ENCODE results near the gene PLA2G2D.

Gene PLA2G2D

DNA sequence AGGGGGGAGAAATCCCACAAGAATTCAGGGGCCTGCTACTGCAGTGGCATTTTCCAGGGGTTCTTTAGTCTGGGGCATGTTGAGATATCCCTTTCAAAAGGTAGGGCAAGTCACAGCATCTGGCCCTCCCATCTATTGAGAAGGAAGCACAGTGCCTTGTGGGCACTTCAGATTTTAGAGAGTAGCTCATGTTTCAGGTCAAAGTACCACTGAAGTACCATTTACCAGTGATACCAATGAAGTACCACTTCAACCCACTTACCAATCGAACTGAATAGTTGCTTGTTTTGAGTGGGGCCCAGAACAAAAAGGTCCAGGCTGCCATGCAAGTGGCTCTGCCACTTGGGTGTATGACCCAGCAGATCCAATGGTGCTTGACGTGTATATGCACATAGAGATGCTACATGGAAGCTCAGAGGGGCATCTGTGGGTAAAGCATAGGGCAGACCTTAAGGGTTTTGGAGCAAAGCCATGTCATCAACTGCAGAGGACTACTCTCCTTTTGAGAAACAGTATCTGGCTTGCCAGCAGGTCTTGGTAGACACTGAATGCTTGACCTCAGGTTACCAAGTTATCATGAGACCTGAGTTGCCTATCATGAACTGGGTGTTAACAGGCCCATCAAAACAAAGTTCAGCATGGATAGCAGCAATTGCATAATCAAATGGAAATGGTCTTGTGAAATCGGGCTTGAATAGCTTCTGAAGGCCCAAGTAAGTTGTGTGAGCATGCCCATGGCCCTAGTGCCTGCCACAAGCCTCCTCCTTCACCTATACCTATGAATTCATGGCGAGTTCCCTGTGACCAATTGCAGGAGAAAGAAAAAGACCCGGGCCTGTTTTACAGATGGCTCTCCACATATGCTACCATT, 23.5 kb downstream of the PLA2G2D start:
- CTCF ChIA-PET, result no interaction called here
- peaks cover 28% of the 10 kb centered on the region for H3K27me3 Mint-ChIP-seq
- no peaks in the 10 kb centered on the region for H3K9me3 Mint-ChIP-seq
- no peak for DNase-seq
- no peaks in the 10 kb centered on the region for H3K36me3 Mint-ChIP-seq
- H3K4me3 Mint-ChIP-seq, result no peak overlapping the region
- H3K27ac Mint-ChIP-seq, result no peak overlapping the region
- no peaks in the 10 kb centered on the region for H3K4me1 Mint-ChIP-seq

DNA sequence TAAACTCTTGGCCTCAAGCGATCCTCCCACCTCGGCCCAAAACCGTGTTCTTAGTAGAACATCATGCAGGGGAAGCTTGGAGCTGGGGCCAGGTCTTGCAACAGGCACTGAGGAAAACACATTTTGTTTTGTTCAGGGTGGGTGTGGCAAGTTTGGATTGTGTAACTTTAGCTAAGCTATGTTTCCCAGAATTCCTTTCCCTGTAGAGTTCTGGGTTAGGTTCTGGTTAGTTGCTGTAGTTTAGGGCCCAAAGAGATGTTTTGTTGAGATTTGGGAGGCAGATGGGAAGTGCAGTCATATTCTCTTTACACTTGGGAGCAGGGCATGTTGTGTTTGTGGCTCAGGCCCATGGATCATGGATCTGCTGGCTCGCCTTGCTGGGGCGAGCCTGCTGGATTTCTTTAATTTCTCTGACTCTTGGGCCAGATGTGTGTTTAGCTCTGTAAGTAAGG, 25.4 kb downstream of the PLA2G2D start:
- Mint-ChIP-seq H3K4me1 (no peaks in the 10 kb centered on the region), H3K36me3 (no peaks in the 10 kb centered on the region), H3K4me3 (no peak overlapping the region), H3K9me3 (no peaks in the 10 kb centered on the region), H3K27me3 (peaks cover 35% of the 10 kb centered on the region), H3K27ac (no peak overlapping the region)
- CTCF ChIA-PET, result no interaction called here
- no peak for DNase-seq

DNA sequence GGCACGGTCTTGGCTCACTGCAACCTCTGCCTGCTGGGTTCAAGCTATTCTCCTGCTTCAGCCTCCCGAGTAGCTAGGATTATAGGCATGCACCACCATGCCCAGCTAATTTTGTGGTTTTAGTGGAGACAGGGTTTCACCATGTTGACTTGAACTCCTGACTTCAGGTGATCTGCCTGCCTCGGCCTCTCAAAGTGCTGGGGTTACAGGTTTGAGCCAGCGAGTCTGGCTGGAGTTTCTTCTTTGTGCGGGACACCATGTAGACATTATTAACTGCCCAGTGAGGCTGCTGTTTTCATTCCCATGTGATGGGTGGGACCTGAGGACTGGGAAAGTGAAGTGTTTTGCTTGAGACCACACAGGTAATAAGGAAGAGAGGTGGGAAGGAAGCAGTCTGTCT, 26.0 kb downstream of the PLA2G2D start:
- DNase-seq, result no peak
- Mint-ChIP-seq H3K36me3 (no peaks in the 10 kb centered on the region), H3K9me3 (no peaks in the 10 kb centered on the region), H3K27me3 (peaks cover 35% of the 10 kb centered on the region), H3K4me3 (no peak overlapping the region), H3K4me1 (no peaks in the 10 kb centered on the region), H3K27ac (no peak overlapping the region)
- CTCF ChIA-PET, result no interaction called here

DNA sequence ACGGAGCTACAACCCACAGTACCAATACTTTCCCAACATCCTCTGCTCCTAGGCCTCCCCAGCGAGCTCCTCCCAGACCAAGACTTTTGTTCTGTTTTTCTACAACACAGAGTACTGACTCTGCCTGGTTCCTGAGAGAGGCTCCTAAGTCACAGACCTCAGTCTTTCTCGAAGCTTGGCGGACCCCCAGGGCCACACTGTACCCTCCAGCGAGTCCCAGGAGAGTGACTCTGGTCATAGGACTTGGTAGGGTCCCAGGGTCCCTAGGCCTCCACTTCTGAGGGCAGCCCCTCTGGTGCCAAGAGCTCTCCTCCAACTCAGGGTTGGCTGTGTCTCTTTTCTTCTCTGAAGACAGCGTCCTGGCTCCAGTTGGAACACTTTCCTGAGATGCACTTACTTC, 28.7 kb downstream of the PLA2G2D start:
- no peaks in the 10 kb centered on the region for H3K9me3 Mint-ChIP-seq

DNA sequence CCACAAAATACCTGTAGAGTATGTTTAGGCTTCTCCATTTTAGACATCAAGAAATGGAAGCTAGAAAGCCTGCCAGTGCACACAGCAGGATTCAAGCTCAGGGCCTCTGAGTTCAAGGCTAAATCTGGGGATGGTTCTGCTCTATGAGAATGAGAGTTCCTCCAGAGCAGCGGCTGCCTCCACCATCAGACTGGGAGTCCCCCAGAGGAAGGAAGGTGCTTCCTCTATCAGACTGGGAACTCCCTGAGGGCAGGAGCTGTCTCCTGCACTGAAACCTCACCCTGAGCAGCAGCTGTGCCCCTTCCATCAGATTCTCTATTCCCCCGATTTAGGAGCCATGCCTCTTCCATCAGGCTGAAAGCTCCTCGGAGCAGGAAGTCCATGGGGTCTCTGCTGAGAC, 29.2 kb downstream of the PLA2G2D start:
- no peaks in the 10 kb centered on the region for H3K4me1 Mint-ChIP-seq
- no peaks in the 10 kb centered on the region for H3K36me3 Mint-ChIP-seq
- H3K9me3 Mint-ChIP-seq, result no peaks in the 10 kb centered on the region
- CTCF ChIA-PET, result interaction anchor here (1.0 kb wide), 1 partner anchor 62 kb away, joined by 4 read pairs; no protein-coding TSS in a partner anchor
- peaks cover 35% of the 10 kb centered on the region for H3K27me3 Mint-ChIP-seq
- no peak overlapping the region for H3K27ac Mint-ChIP-seq
- H3K4me3 Mint-ChIP-seq, result no peak overlapping the region
- no peak for DNase-seq

More for the DNA sequence above, 28.7 kb downstream of the PLA2G2D start:
- CTCF ChIA-PET, result interaction anchor here (1.0 kb wide), 1 partner anchor 61 kb away, joined by 4 read pairs; no protein-coding TSS in a partner anchor
- peaks cover 35% of the 10 kb centered on the region for H3K27me3 Mint-ChIP-seq
- no peak for DNase-seq
- H3K36me3 Mint-ChIP-seq, result no peaks in the 10 kb centered on the region
- no peak overlapping the region for H3K4me3 Mint-ChIP-seq
- H3K27ac Mint-ChIP-seq, result no peak overlapping the region
- no peaks in the 10 kb centered on the region for H3K4me1 Mint-ChIP-seq

DNA sequence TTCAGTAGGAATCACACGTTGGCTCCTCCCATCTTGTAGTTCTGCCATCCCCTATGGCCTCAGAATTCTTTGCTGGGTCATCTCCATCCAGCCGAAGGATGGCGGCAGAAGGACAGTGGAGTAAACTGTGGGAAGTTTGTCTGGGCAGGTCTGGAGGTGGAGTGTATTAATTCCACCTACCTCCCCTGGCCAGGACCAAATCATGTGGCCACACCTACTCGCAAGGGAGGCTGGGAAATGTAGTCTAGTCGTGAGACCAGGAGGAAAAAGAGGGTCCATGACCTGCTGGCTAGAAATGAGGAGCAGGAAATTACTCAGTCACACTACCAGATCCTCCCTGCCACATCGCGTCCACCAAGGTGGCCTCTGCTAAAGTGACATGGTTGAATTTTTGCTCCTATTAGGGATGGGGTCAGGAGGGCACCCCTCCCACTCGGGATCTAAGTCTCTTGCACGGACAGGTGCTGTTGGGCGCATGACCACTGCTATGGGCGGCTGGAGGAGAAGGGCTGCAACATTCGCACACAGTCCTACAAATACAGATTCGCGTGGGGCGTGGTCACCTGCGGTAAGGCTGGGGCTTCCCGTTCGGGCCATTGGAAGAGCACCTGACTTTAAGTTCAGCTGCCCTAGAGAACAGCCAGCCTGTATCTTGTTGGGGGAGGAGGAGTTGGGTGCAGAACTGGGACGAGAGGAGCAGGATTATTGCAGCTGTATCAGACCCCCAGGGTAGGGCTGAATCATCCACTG, 29.8 kb downstream of the PLA2G2D start:
- Mint-ChIP-seq H3K9me3 (no peaks in the 10 kb centered on the region), H3K27me3 (peaks cover 34% of the 10 kb centered on the region), H3K36me3 (no peaks in the 10 kb centered on the region), H3K4me1 (no peaks in the 10 kb centered on the region), H3K4me3 (no peak overlapping the region), H3K27ac (no peak overlapping the region)
- DNase-seq, result no peak
- CTCF ChIA-PET, result no interaction called here

DNA sequence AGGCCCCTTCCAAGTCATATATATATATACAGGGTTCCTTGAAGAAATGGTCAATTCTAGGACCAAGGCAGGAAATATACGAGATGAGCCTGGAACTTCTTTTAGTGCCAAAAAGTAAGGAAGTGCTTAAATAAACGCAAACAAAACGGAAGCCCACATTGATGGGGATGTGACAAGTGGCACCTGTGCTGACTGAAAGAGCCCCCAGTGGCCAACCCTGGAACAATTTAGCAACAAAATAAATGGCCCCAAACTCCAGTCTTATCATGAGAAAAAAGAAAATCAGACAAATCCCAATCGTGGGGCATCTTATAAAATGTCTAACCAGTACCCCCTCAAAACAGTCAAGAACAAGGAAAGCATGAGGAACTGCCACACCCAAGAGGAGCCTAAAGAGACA, 31.7 kb downstream of the PLA2G2D start:
- H3K27me3 Mint-ChIP-seq, result peaks cover 25% of the 10 kb centered on the region
- no peak for DNase-seq
- CTCF ChIA-PET, result no interaction called here
- H3K4me1 Mint-ChIP-seq, result no peaks in the 10 kb centered on the region
- H3K36me3 Mint-ChIP-seq, result no peaks in the 10 kb centered on the region
- no peak overlapping the region for H3K4me3 Mint-ChIP-seq
- H3K27ac Mint-ChIP-seq, result no peak overlapping the region
- no peaks in the 10 kb centered on the region for H3K9me3 Mint-ChIP-seq

DNA sequence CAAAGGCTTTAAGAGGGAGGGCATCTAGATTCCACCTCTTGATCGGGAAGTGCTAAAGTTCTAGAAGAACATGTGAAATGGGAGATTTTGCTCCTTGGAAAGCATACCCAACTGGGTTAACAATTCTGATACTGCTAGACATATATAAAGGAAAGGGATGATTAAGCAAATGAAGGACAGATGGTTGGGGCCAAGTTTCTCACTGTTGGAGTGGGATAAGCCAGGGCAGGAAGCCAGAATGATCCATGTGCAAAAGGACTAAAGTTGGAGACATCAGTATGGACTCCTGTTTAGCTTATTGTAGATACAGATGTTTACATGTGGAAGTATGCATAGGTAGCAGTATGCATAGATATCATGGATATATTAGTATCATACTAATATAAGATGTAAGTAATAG, 32.5 kb downstream of the PLA2G2D start:
- Mint-ChIP-seq H3K4me1 (no peaks in the 10 kb centered on the region), H3K27me3 (peaks cover 22% of the 10 kb centered on the region), H3K36me3 (no peaks in the 10 kb centered on the region), H3K4me3 (no peak overlapping the region), H3K9me3 (no peaks in the 10 kb centered on the region), H3K27ac (peak overlapping the region; percentile 25)
- CTCF ChIA-PET, result no interaction called here
- no peak for DNase-seq

DNA sequence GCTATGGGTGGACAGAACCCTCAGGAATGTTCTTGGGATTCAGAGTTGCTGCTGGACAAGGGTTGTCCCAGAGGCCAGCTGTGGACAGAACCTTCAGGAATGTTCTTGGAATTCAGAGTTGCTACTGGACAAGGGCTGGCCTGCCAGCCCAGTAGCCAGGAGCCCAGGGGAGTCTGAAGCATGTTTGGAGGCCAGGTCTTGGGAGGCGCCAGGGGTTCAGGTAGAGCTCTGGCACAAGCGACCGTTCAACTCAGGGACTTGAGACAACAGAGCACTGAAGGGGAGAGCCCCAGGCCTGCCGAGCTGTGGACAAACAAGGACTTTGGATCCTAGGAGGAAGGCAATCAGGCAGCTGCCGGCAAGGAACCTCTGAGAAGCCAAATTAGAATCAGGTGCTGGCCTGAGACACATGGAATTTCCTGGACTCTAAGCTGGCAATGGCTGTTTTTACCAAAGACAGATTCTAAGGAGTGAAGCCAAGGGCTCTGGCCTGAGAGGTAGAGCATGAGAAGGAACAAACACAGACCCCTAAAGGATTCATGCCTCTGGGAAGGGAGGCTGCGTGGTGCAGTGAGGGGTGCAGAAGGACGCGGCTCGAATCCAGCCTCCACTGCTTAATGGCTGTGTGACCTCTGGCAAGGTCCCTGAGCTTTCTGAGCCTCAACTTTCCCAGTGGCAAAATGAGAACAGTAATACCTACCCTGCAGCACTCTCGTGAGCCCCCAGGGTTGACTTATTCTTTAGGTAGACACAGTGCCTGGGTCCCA, 36.0 kb downstream of the PLA2G2D start:
- no peaks in the 10 kb centered on the region for H3K36me3 Mint-ChIP-seq
- H3K4me3 Mint-ChIP-seq, result no peak overlapping the region
- H3K4me1 Mint-ChIP-seq, result peaks cover 12% of the 10 kb centered on the region
- peaks cover 41% of the 10 kb centered on the region for H3K27me3 Mint-ChIP-seq
- H3K27ac Mint-ChIP-seq, result no peak overlapping the region
- no peak for DNase-seq
- H3K9me3 Mint-ChIP-seq, result no peaks in the 10 kb centered on the region
- CTCF ChIA-PET, result no interaction called here

DNA sequence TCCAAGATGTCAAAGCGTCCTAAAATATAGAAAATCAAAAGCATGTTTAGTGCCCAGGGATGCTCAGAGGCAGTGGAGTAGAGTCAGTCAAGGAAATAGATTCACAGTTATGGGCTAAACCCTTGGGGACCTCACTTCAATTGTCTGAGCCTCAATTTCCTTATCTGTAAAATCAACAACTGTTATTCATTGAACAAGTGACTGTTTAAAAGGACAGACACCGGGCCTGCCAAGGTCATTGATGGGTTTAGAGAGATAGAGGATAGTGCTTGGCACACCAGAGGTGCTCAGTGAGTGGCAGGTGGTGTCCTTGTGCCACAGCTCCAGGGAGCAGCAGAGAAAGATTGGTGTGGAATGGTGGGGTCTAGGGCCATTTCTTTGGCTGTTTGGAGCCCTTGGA, 36.6 kb downstream of the PLA2G2D start:
- H3K4me3 Mint-ChIP-seq, result no peak overlapping the region
- H3K4me1 Mint-ChIP-seq, result peaks cover 12% of the 10 kb centered on the region
- no peaks in the 10 kb centered on the region for H3K36me3 Mint-ChIP-seq
- H3K27ac Mint-ChIP-seq, result no peak overlapping the region
- DNase-seq, result no peak
- H3K27me3 Mint-ChIP-seq, result peaks cover 47% of the 10 kb centered on the region
- no peaks in the 10 kb centered on the region for H3K9me3 Mint-ChIP-seq
- CTCF ChIA-PET, result no interaction called here

DNA sequence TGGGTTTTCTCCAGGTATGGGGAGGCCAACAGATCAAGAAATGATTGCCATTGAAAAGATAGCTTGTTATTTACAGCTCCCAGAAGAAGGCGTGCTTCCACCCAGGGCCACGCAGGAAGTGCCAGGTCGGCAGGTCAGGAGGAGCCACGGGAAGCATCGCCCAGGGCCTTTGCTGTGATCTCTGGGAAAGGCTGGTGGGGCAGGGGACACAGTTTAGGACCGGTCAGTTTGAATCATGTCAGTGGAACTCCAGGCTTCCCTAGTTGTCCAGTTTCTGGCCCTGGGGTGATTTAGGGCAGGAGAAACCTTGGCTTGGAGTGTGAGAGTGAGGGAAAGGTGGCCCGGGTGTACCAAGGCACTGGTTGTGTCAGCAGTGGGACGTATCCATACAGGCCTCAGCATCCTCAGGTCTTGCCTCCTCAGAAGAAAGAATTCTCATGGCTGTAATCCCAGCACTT, 38.0 kb downstream of the PLA2G2D start:
- CTCF ChIA-PET, result no interaction called here
- Mint-ChIP-seq H3K27ac (no peak overlapping the region), H3K4me3 (no peak overlapping the region), H3K4me1 (peaks cover 12% of the 10 kb centered on the region), H3K36me3 (no peaks in the 10 kb centered on the region), H3K9me3 (no peaks in the 10 kb centered on the region), H3K27me3 (peaks cover 61% of the 10 kb centered on the region)
- no peak for DNase-seq

DNA sequence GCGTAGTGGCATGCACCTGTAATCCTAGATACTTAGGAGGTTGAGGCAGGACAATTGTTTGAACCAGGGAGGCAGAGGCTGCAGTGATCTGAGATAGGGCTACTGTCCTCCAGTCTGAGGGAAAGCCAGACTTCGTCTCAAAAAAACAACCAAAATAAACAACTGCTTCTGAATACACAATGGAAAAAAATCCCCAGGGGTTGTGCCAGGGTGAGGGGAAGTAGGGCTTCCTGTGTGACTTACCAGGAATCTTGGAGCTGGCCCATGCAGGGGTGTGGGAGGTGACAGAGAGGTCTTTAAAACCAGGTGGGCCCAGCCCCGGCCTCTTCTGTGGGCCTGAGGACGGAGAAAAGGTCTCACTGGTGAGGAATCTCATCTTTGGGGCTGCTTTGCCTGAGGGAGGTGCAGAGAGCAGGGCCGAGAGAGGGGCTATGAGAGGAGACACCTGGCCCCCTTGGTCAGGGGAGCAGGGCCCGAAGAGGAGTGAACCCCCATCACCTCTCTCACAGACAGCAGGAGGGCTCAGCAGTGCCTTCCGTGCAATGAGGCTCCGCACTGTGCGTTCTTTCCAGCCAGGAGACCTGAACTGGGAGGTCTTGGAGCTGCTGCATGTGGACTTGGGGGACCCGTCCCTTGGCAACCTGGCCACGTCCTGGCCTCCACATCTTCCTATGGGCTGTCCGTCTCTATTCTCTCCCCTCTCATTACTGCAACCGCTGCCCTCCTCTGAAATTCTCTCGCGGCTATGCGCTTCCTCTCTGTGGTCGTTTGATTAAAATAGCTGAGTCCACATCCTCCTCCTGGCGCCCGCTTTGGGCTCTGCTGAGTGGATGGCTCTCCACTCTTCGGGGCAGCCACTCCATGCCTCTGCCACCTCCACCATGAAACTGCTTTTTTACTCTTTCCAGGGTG, 38.6 kb downstream of the PLA2G2D start:
- Mint-ChIP-seq H3K27ac (no peak overlapping the region), H3K4me1 (peaks cover 12% of the 10 kb centered on the region), H3K4me3 (no peak overlapping the region), H3K36me3 (no peaks in the 10 kb centered on the region), H3K27me3 (peaks cover 62% of the 10 kb centered on the region), H3K9me3 (no peaks in the 10 kb centered on the region)
- CTCF ChIA-PET, result no interaction called here
- peak; percentile 35 for DNase-seq

DNA sequence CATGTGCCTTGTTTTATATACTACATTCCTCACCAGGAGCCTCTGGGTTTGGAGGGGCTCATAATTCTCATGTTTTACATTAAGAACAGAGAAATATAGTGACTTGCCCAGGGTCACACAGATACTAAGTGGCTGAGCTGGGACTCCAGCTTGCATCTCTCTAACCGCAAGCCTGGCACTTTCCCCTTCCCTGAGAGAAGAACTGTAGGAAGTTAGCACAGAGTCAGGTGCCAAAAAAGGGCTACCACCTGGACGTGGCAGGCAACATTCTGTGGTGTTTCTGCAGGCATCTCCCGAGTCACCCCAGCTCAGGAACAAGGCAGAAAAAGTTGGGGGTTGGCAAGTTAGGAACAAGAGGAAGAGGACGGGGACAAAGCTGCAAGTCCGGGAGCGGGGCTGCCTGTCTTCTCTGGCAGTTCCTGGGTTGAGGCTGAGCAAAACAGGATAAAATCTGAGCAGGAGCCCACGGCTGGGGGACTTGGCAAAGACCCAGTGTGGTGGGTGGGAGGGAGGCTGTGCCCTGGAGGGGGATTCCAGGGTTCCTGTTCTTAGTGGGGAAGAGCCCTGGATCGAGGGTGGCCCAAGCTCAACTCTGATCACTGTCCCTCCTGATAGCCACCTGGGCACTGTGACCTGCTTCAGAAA, 39.6 kb downstream of the PLA2G2D start:
- Mint-ChIP-seq H3K27ac (no peak overlapping the region), H3K9me3 (no peaks in the 10 kb centered on the region), H3K27me3 (peaks cover 62% of the 10 kb centered on the region), H3K4me1 (peaks cover 12% of the 10 kb centered on the region), H3K4me3 (no peak overlapping the region), H3K36me3 (no peaks in the 10 kb centered on the region)
- CTCF ChIA-PET, result no interaction called here
- no peak for DNase-seq
